ENCODE results near the gene SAMD4B. TPM values are rescaled to one million over a fixed set of nuclear protein-coding genes. Genes with fewer than 3 reads are reported as not detected.

SAMD4B gene
- total and polyA plus RNA-seq, 8 donors: 49.9 to 136 (median 66.2) TPM

- 0 to 1% (median 1%) methylated on average over 5 to 14 of the region's 14 CpGs for WGBS, 5 donors
- peak overlapping the region; percentile 98 to 100 (median 99) for H3K27ac ChIP-seq
- peak overlapping the region; percentile 91 to 95 (median 93) for H3K4me3 ChIP-seq
- H3K4me1 ChIP-seq: peaks cover 39 to 64% (median 54%) of the 10 kb centered on the region in 4 donors
- no peaks in the 10 kb centered on the region for H3K27me3 ChIP-seq
- no peak for TF ChIP-seq POLR2A (IDR thresholded peaks at IDR 0.05)
- no peak for TF ChIP-seq EP300 (IDR thresholded peaks at IDR 0.05)
- no peak for TF ChIP-seq CTCF (IDR thresholded peaks at IDR 0.05)
- TF ChIP-seq POLR2AphosphoS5 (IDR thresholded peaks at IDR 0.05): no peak
- H3K9me3 ChIP-seq: no peaks in the 10 kb centered on the region
- intact Hi-C loops (cut with DNase I; ENCODE audit: low total_unique reads): no loop called here
- no peak for DNase-seq
- H3K36me3 ChIP-seq: peaks cover 15 to 23% (median 20%) of the 10 kb centered on the region in 4 donors
Observed at GRCh38 chr19:39407410-39407659, 65.1 kb downstream of the SAMD4B start.

GRCh38 chr19:39407660-39408391 is 65.6 kb downstream of the SAMD4B start:
- peak; percentile 76 to 87 for DNase-seq
- peaks cover 38 to 66% (median 54%) of the 10 kb centered on the region in 4 donors for H3K4me1 ChIP-seq
- H3K27ac ChIP-seq: peak overlapping the region; percentile 98 to 100 (median 99)
- H3K36me3 ChIP-seq: peaks cover 15 to 23% (median 20%) of the 10 kb centered on the region in 4 donors
- peak overlapping the region; percentile 91 to 95 (median 93) for H3K4me3 ChIP-seq
- H3K27me3 ChIP-seq: no peaks in the 10 kb centered on the region
- TF ChIP-seq CTCF (IDR thresholded peaks at IDR 0.05) (no peak), EP300 (IDR thresholded peaks at IDR 0.05) (no peak), POLR2A (IDR thresholded peaks at IDR 0.05) (peak in 3 of 4 donors; percentile 48 to 78 (median 55)), POLR2AphosphoS5 (IDR thresholded peaks at IDR 0.05) (peak in 2 of 3 donors; percentile 92 to 94)
- WGBS, 5 donors: 2 to 13% (median 11%) methylated on average over 25 to 40 of the region's 40 CpGs
- intact Hi-C loops (cut with DNase I; ENCODE audit: low total_unique reads): no loop called here
- H3K9me3 ChIP-seq: no peaks in the 10 kb centered on the region

- peak in 1 of 2 donors; percentile 73 for DNase-seq
- peak overlapping the region; percentile 98 to 100 (median 99) for H3K27ac ChIP-seq
- peaks cover 38 to 74% (median 56%) of the 10 kb centered on the region in 4 donors for H3K4me1 ChIP-seq
- H3K36me3 ChIP-seq: peaks cover 15 to 23% (median 20%) of the 10 kb centered on the region in 4 donors
- peak overlapping the region; percentile 91 to 95 (median 93) for H3K4me3 ChIP-seq
- H3K9me3 ChIP-seq: no peaks in the 10 kb centered on the region
- no peaks in the 10 kb centered on the region for H3K27me3 ChIP-seq
- TF ChIP-seq POLR2A (IDR thresholded peaks at IDR 0.05): peak in 1 of 4 donors; percentile 47
- peak in 1 of 7 experiments; percentile 10 for TF ChIP-seq CTCF (IDR thresholded peaks at IDR 0.05)
- no peak for TF ChIP-seq EP300 (IDR thresholded peaks at IDR 0.05)
- TF ChIP-seq POLR2AphosphoS5 (IDR thresholded peaks at IDR 0.05): peak; percentile 0 to 90 (median 86)
- 4 to 20% (median 6%) methylated on average over 19 to 20 of the region's 20 CpGs for WGBS, 5 donors
- intact Hi-C loops (cut with DNase I; ENCODE audit: low total_unique reads): no loop called here
Observed at GRCh38 chr19:39408392-39409207, 66.4 kb downstream of the SAMD4B start.

- Histone ChIP-seq H3K4me1 (peaks cover 34 to 77% (median 59%) of the 10 kb centered on the region in 4 donors), H3K36me3 (peaks cover 15 to 23% (median 20%) of the 10 kb centered on the region in 4 donors), H3K27me3 (no peaks in the 10 kb centered on the region), H3K4me3 (peak overlapping the region; percentile 91 to 95 (median 93)), H3K9me3 (no peaks in the 10 kb centered on the region), H3K27ac (peak overlapping the region; percentile 98 to 100 (median 99))
- peak in 1 of 7 experiments; percentile 6 for TF ChIP-seq CTCF (IDR thresholded peaks at IDR 0.05)
- TF ChIP-seq POLR2A (IDR thresholded peaks at IDR 0.05): peak in 1 of 4 donors; percentile 71
- TF ChIP-seq EP300 (IDR thresholded peaks at IDR 0.05): peak; percentile 80
- peak; percentile 91 to 99 (median 97) for TF ChIP-seq POLR2AphosphoS5 (IDR thresholded peaks at IDR 0.05)
- 1% methylated on average over 41 to 52 of the region's 52 CpGs for WGBS, 5 donors
- DNase-seq: peak; percentile 97
- intact Hi-C loops (cut with DNase I; ENCODE audit: low total_unique reads): no loop called here
Observed at GRCh38 chr19:39409208-39410016, 67.2 kb downstream of the SAMD4B start.

Measured in stomach (tissue), 9 donors.